CD4-positive, alpha-beta T cell (primary cell): ENCODE results near the gene BCL2L11. TPM values are rescaled to one million over a fixed set of nuclear protein-coding genes. Genes with fewer than 3 reads are reported as not detected.

Source experiments
- ATAC-seq: fragments of 200-7000 bp; cut with Tn5 transposase; one replicate; pipeline ENCODE4 v1.10.0; 2022; ENCODE audit warnings: mild to moderate bottlenecking; ENCODE audit not compliant: poor library complexity
- CTCF ChIA-PET: fragments of 350-600 bp; sonication (Branson Sonifier 250); formaldehyde crosslinking; loops from one replicate; lab custom pipeline; 2021; ENCODE audit warnings: antibody characterized with exemption, inconsistent platforms; lab: Charles Lee
- POLR2A ChIA-PET: fragments of 350-600 bp; sonication (Branson Sonifier 250); formaldehyde crosslinking; loops from one replicate; lab custom pipeline; 2021; ENCODE audit warnings: antibody characterized with exemption, inconsistent platforms; lab: Charles Lee
- DNase-seq, 14 experiments: peaks; one replicate each; pipeline ENCODE4 v3.0.0-alpha.2; 2013 to 2020; ENCODE audit warnings: mixed read lengths in 2 of 14
- H3K27ac ChIP-seq, 2 donors: one replicate each; pipeline versions ENCODE4 v1.5.1 to v1.7.0; 2013; ENCODE audit warnings: low read length in 2 of 2, low read depth in 1 of 2, mild to moderate bottlenecking in 1 of 2
- H3K27me3 ChIP-seq, 2 experiments: 1 replicate in 1 of 2; 2 replicates in 1 of 2; pipeline versions ENCODE4 v1.6.1 to v1.7.0; 2013; ENCODE audit warnings: low read length in 2 of 2, control low read depth in 1 of 2, mild to moderate bottlenecking in 1 of 2, moderate library complexity in 1 of 2; ENCODE audit not compliant: insufficient read depth in 2 of 2, control insufficient read depth in 1 of 2
- H3K36me3 ChIP-seq: one replicate; pipeline ENCODE4 v1.6.1; 2013; ENCODE audit warnings: low read length, control low read depth; ENCODE audit not compliant: insufficient read depth
- H3K4me1 ChIP-seq: one replicate; pipeline ENCODE4 v1.6.1; 2013; ENCODE audit warnings: low read length, control low read depth; ENCODE audit not compliant: insufficient read depth
- H3K4me3 ChIP-seq: one replicate; pipeline ENCODE4 v1.5.1; 2013; ENCODE audit warnings: mild to moderate bottlenecking, low read length, moderate library complexity
- H3K9me3 ChIP-seq, 2 experiments: 1 replicate in 1 of 2; 2 replicates in 1 of 2; pipeline versions ENCODE4 v1.6.1 to v1.7.0; 2013; ENCODE audit warnings: low read length in 2 of 2, mild to moderate bottlenecking in 2 of 2, control low read depth in 1 of 2, moderate library complexity in 1 of 2; ENCODE audit not compliant: control insufficient read depth in 1 of 2, insufficient read depth in 1 of 2
- H3K27ac Mint-ChIP-seq: one replicate; pipeline ENCODE4 v1.8.0; 2020; ENCODE audit warnings: mixed read lengths
- H3K27me3 Mint-ChIP-seq: one replicate; pipeline ENCODE4 v1.8.0; 2021; ENCODE audit warnings: mixed read lengths
- H3K36me3 Mint-ChIP-seq: one replicate; pipeline ENCODE4 v1.8.0; 2021; ENCODE audit warnings: low read depth, mixed read lengths
- H3K4me1 Mint-ChIP-seq: one replicate; pipeline ENCODE4 v1.8.0; 2021; ENCODE audit warnings: low read depth, mixed read lengths
- H3K4me3 Mint-ChIP-seq: one replicate; pipeline ENCODE4 v1.8.0; 2020; ENCODE audit warnings: mild to moderate bottlenecking, mixed read lengths
- H3K9me3 Mint-ChIP-seq: one replicate; pipeline ENCODE4 v1.8.0; 2020; ENCODE audit warnings: mixed read lengths
- CTCF ChIP-seq: fragments of 200-600 bp; IDR thresholded peaks from one replicate; pipeline ENCODE4 v1.8.0; 2022; ENCODE audit warnings: antibody characterized with exemption, mild to moderate bottlenecking
- intact Hi-C, 2 experiments: fragments of 100-400 bp; cut with DNase I in 1 of 2; cut with micrococcal nuclease in 1 of 2; formaldehyde crosslinking; loops; one replicate each; pipeline versions ENCODE4 v1.15.1 to v1.9.0; 2023 to 2025; cut with DNase I, micrococcal nuclease
- total RNA-seq, 174 experiments: library from RNA in 2 of 174; stranded (reverse) in 2 of 174; gene quantifications; one replicate each; pipeline ENCODE4 v1.2.3 and lab custom pipeline; 2021 to 2026

Gene BCL2L11
- total RNA-seq, 2 experiments from 2014 or later = 48.6 to 50.1 TPM

- peaks cover 61% of the 10 kb centered on the region for H3K27me3 Mint-ChIP-seq
- intact Hi-C loops = loop anchor here (1.0 to 10.0 kb wide), 7 partner anchors 303 to 934 kb away; partner anchors contain the start of gene BUB1 (in 1 of the 2)
Observed at GRCh38 chr2:111117598-111118480, 2.9 kb upstream of the BCL2L11 start.

GRCh38 chr2:111118481-111118980, 2.2 kb upstream of the BCL2L11 start:
- peaks cover 42 to 60% of the 10 kb centered on the region in 2 experiments for H3K27me3 ChIP-seq
- Mint-ChIP-seq H3K27ac (peak overlapping the region; percentile 53), H3K36me3 (peaks cover 20% of the 10 kb centered on the region), H3K27me3 (peaks cover 55% of the 10 kb centered on the region), H3K4me1 (peaks cover 33% of the 10 kb centered on the region), H3K9me3 (no peaks in the 10 kb centered on the region), H3K4me3 (peak overlapping the region; percentile 92)
- no peak overlapping the region for H3K27ac ChIP-seq
- H3K9me3 ChIP-seq = peaks cover 0 to 25% of the 10 kb centered on the region in 2 experiments
- CTCF ChIA-PET = no interaction called here
- no peak for TF ChIP-seq CTCF
- peak overlapping the region; percentile 95 for H3K4me3 ChIP-seq
- ATAC-seq (no peak), DNase-seq (peak in 4 of 14 experiments; percentile 3 to 35 (median 8))
- POLR2A ChIA-PET = no interaction called here
- H3K36me3 ChIP-seq = no peaks in the 10 kb centered on the region
- peaks cover 60% of the 10 kb centered on the region for H3K4me1 ChIP-seq
- intact Hi-C loops = loop anchor here (5.0 to 10.0 kb wide), 5 partner anchors 304 to 934 kb away; no protein-coding TSS in a partner anchor

More at GRCh38 chr2:111117598-111118480, 2.9 kb upstream of the BCL2L11 start:
- Histone ChIP-seq H3K36me3 (no peaks in the 10 kb centered on the region), H3K27me3 (peaks cover 46 to 60% of the 10 kb centered on the region in 2 experiments), H3K9me3 (peaks cover 0 to 25% of the 10 kb centered on the region in 2 experiments), H3K4me1 (peaks cover 53% of the 10 kb centered on the region), H3K27ac (no peak overlapping the region), H3K4me3 (peak overlapping the region; percentile 95)
- Mint-ChIP-seq H3K9me3 (no peaks in the 10 kb centered on the region), H3K4me3 (peak overlapping the region; percentile 92), H3K36me3 (peaks cover 14% of the 10 kb centered on the region), H3K4me1 (peaks cover 33% of the 10 kb centered on the region), H3K27ac (peak overlapping the region; percentile 34)
- TF ChIP-seq CTCF = no peak
- POLR2A ChIA-PET = interaction anchor here (0.7 kb wide), 1 partner anchor 8 kb away, joined by 4 read pairs; no protein-coding TSS in a partner anchor
- CTCF ChIA-PET = interaction anchor here (1.0 to 2.0 kb wide), 2 partner anchors 8 to 70 kb away, joined by 3 to 6 read pairs; no protein-coding TSS in a partner anchor
- DNase-seq (peak in 6 of 14 experiments; percentile 8 to 58 (median 31)), ATAC-seq (no peak)

- POLR2A ChIA-PET = no interaction called here
- H3K4me1 Mint-ChIP-seq = peaks cover 33% of the 10 kb centered on the region
- H3K27ac Mint-ChIP-seq = peak overlapping the region; percentile 53
- peaks cover 0 to 25% of the 10 kb centered on the region in 2 experiments for H3K9me3 ChIP-seq
- no peak overlapping the region for H3K27ac ChIP-seq
- CTCF ChIA-PET = no interaction called here
- peaks cover 65% of the 10 kb centered on the region for H3K4me1 ChIP-seq
- ATAC-seq (no peak), DNase-seq (peak in 9 of 14 experiments; percentile 13 to 62 (median 37))
- no peak for TF ChIP-seq CTCF
- peak overlapping the region; percentile 92 for H3K4me3 Mint-ChIP-seq
- H3K4me3 ChIP-seq = peak overlapping the region; percentile 95
- H3K36me3 ChIP-seq = no peaks in the 10 kb centered on the region
- peaks cover 39 to 53% of the 10 kb centered on the region in 2 experiments for H3K27me3 ChIP-seq
- H3K9me3 Mint-ChIP-seq = no peaks in the 10 kb centered on the region
- H3K36me3 Mint-ChIP-seq = peaks cover 24% of the 10 kb centered on the region
- peaks cover 48% of the 10 kb centered on the region for H3K27me3 Mint-ChIP-seq
- intact Hi-C loops = loop anchor here (5.0 to 10.0 kb wide), 5 partner anchors 304 to 933 kb away; no protein-coding TSS in a partner anchor
Observed at GRCh38 chr2:111118981-111119821, 1.5 kb upstream of the BCL2L11 start.
